Neural crest cell (in vitro differentiated cells): ENCODE data around the gene FHOD3. TPM values are rescaled to one million over a fixed set of nuclear protein-coding genes. Genes with fewer than 3 reads are reported as not detected.
A peak's percentile ranks its signal among the peaks of the same experiment; 100 is the strongest.

Source experiments
- DNase-seq: peaks from one replicate; pipeline ENCODE4 v3.0.0; 2021; ENCODE audit warnings: low read depth, mixed read lengths, low spot score
- H3K27ac Mint-ChIP-seq: one replicate; pipeline ENCODE4 v1.8.0; 2021; ENCODE audit warnings: mild to moderate bottlenecking, mixed read lengths; ENCODE audit not compliant: unreplicated experiment
- H3K27me3 Mint-ChIP-seq: 2 replicates; pipeline ENCODE4 v1.8.0; 2021; ENCODE audit warnings: low read depth, mild to moderate bottlenecking, mixed read lengths
- H3K36me3 Mint-ChIP-seq: 2 replicates; pipeline ENCODE4 v1.8.0; 2021; ENCODE audit warnings: low read depth, mild to moderate bottlenecking, mixed read lengths
- H3K4me1 Mint-ChIP-seq: 2 replicates; pipeline ENCODE4 v1.8.0; 2021; ENCODE audit warnings: mixed read lengths
- H3K4me3 Mint-ChIP-seq: one replicate; pipeline ENCODE4 v1.8.0; 2021; ENCODE audit warnings: mild to moderate bottlenecking, mixed read lengths
- H3K9me3 Mint-ChIP-seq: 2 replicates; pipeline ENCODE4 v1.8.0; 2021; ENCODE audit warnings: mixed read lengths
- CTCF ChIP-seq: fragments of 200-600 bp; sonication (generic); conservative IDR thresholded peaks from 2 replicates; pipeline ENCODE4 v1.5.0; 2021; ENCODE audit warnings: antibody characterized with exemption, mild to moderate bottlenecking
- total RNA-seq: library from RNA; stranded (reverse); gene quantifications from 2 replicates; pipeline ENCODE4 v1.2.1, GENCODE V29; 2021

The FHOD3 gene
- total RNA-seq, 1 donor from 2014 or later, result 28.6 TPM

- Mint-ChIP-seq H3K27ac (no peak overlapping the region), H3K9me3 (peaks cover 15% of the 10 kb centered on the region), H3K27me3 (no peaks in the 10 kb centered on the region), H3K36me3 (peaks cover 13% of the 10 kb centered on the region), H3K4me1 (peaks cover 7% of the 10 kb centered on the region), H3K4me3 (no peak overlapping the region)
- no peak for DNase-seq
- no peak for TF ChIP-seq CTCF
These were observed 143.1 kb downstream of the FHOD3 start for GRCh38 chr18:36440614-36441013.

GRCh38 chr18:36441426-36442240, 144.1 kb downstream of the FHOD3 start:
- H3K4me3 Mint-ChIP-seq, result no peak overlapping the region
- TF ChIP-seq CTCF, result no peak
- peaks cover 13% of the 10 kb centered on the region for H3K36me3 Mint-ChIP-seq
- H3K27ac Mint-ChIP-seq, result no peak overlapping the region
- peaks cover 17% of the 10 kb centered on the region for H3K4me1 Mint-ChIP-seq
- H3K27me3 Mint-ChIP-seq, result no peaks in the 10 kb centered on the region
- peaks cover 15% of the 10 kb centered on the region for H3K9me3 Mint-ChIP-seq
- DNase-seq, result no peak

GRCh38 chr18:36442717-36443116, 145.2 kb downstream of the FHOD3 start:
- H3K4me3 Mint-ChIP-seq, result no peak overlapping the region
- H3K9me3 Mint-ChIP-seq, result peaks cover 15% of the 10 kb centered on the region
- H3K36me3 Mint-ChIP-seq, result peaks cover 13% of the 10 kb centered on the region
- DNase-seq, result no peak
- TF ChIP-seq CTCF, result no peak
- H3K27me3 Mint-ChIP-seq, result no peaks in the 10 kb centered on the region
- peaks cover 26% of the 10 kb centered on the region for H3K4me1 Mint-ChIP-seq
- no peak overlapping the region for H3K27ac Mint-ChIP-seq

GRCh38 chr18:36446059-36446458, 148.5 kb downstream of the FHOD3 start:
- peaks cover 13% of the 10 kb centered on the region for H3K36me3 Mint-ChIP-seq
- H3K27ac Mint-ChIP-seq, result no peak overlapping the region
- no peak for DNase-seq
- H3K9me3 Mint-ChIP-seq, result peaks cover 15% of the 10 kb centered on the region
- H3K27me3 Mint-ChIP-seq, result no peaks in the 10 kb centered on the region
- TF ChIP-seq CTCF, result no peak
- no peak overlapping the region for H3K4me3 Mint-ChIP-seq
- peaks cover 45% of the 10 kb centered on the region for H3K4me1 Mint-ChIP-seq

GRCh38 chr18:36448384-36449290, 151.1 kb downstream of the FHOD3 start:
- Mint-ChIP-seq H3K36me3 (peaks cover 7% of the 10 kb centered on the region), H3K4me3 (peak overlapping the region; percentile 62), H3K9me3 (peaks cover 6% of the 10 kb centered on the region), H3K27me3 (no peaks in the 10 kb centered on the region), H3K27ac (peak overlapping the region; percentile 83), H3K4me1 (peaks cover 60% of the 10 kb centered on the region)
- no peak for DNase-seq
- TF ChIP-seq CTCF, result no peak
